ENCODE data around the gene HS2ST1.
"Not testable (repeated sequence)": the region's sequence is repeated elsewhere in the genome, so short reads cannot be mapped to it uniquely, and the experiment has no call there.

Gene HS2ST1

GRCh38 chr1:86914601-86914997 is at the start of gene HS2ST1:
TSS of gene HS2ST1 (plus strand) at chr1:86914635.
- DNase-seq, result no peak

- no peak for DNase-seq
Observed at GRCh38 chr1:86865973-86866637, 48.3 kb upstream of the HS2ST1 start.

GRCh38 chr1:86866665-86867064 is 47.8 kb upstream of the HS2ST1 start:
- no peak for DNase-seq

- not testable (repeated sequence) for DNase-seq
Observed at GRCh38 chr1:86867278-86867677, 47.2 kb upstream of the HS2ST1 start.

GRCh38 chr1:86868477-86868876 is 46.0 kb upstream of the HS2ST1 start:
- DNase-seq, result no peak

GRCh38 chr1:86871001-86871400 is 43.4 kb upstream of the HS2ST1 start:
- no peak for DNase-seq

- DNase-seq, result no peak
Observed at GRCh38 chr1:86872086-86872485, 42.3 kb upstream of the HS2ST1 start.

GRCh38 chr1:86875722-86876121 is 38.7 kb upstream of the HS2ST1 start:
- DNase-seq, result no peak

GRCh38 chr1:86887479-86888162 is 26.8 kb upstream of the HS2ST1 start:
- no peak for DNase-seq

GRCh38 chr1:86888327-86888726 is 26.1 kb upstream of the HS2ST1 start:
- no peak for DNase-seq

GRCh38 chr1:86899401-86899800 is 15.0 kb upstream of the HS2ST1 start:
- not testable (repeated sequence) for DNase-seq

- no peak for DNase-seq
Observed at GRCh38 chr1:86905875-86906274, 8.6 kb upstream of the HS2ST1 start.

- DNase-seq, result peak; percentile 22
Observed at GRCh38 chr1:86906419-86906818, 8.0 kb upstream of the HS2ST1 start.

GRCh38 chr1:86912281-86912900 is 2.0 kb upstream of the HS2ST1 start:
- no peak for DNase-seq

- DNase-seq, result peak; percentile 79
Observed at GRCh38 chr1:86913399-86913895, 988 bp upstream of the HS2ST1 start.

GRCh38 chr1:86913896-86914600 is 387 bp upstream of the HS2ST1 start, which contains the start of gene SELENOF:
TSS of gene SELENOF (minus strand) at chr1:86914126. CDS start at chr1:86914111, 15 bp downstream.
- peak; percentile 100 for DNase-seq

GRCh38 chr1:86914998-86915736 is 732 bp downstream of the HS2ST1 start:
- peak; percentile 86 for DNase-seq

- peak; percentile 73 for DNase-seq
Observed at GRCh38 chr1:86915737-86916235, 1.4 kb downstream of the HS2ST1 start.

GRCh38 chr1:86916752-86917151 is 2.3 kb downstream of the HS2ST1 start:
- DNase-seq, result no peak

GRCh38 chr1:86922445-86922844 is 8.0 kb downstream of the HS2ST1 start:
- no peak for DNase-seq

- no peak for DNase-seq
Observed at GRCh38 chr1:86924324-86924960, 10.0 kb downstream of the HS2ST1 start.

- no peak for DNase-seq
Observed at GRCh38 chr1:86925742-86926141, 11.3 kb downstream of the HS2ST1 start.

Data from NCI-H510A treated with DMSO at 0.1 percent for 48 hours (cell line).